Myocyte (in vitro differentiated cells): ENCODE data around the gene TFR2. TPM values are rescaled to one million over a fixed set of nuclear protein-coding genes. Genes with fewer than 3 reads are reported as not detected.
A peak's percentile ranks its signal among the peaks of the same experiment; 100 is the strongest.

Experiments
- DNase-seq: peaks from one replicate; pipeline ENCODE4 v3.0.0-alpha.2; 2012; ENCODE audit warnings: low read depth
- total RNA-seq: library from RNA; depleted of rRNA; stranded (reverse); fragments of >200 nt; gene quantifications from 2 replicates; pipeline ENCODE4 v1.2.3, GENCODE V29; 2014

The TFR2 gene
- total RNA-seq, 1 donor from 2014 or later = not detected

DNA sequence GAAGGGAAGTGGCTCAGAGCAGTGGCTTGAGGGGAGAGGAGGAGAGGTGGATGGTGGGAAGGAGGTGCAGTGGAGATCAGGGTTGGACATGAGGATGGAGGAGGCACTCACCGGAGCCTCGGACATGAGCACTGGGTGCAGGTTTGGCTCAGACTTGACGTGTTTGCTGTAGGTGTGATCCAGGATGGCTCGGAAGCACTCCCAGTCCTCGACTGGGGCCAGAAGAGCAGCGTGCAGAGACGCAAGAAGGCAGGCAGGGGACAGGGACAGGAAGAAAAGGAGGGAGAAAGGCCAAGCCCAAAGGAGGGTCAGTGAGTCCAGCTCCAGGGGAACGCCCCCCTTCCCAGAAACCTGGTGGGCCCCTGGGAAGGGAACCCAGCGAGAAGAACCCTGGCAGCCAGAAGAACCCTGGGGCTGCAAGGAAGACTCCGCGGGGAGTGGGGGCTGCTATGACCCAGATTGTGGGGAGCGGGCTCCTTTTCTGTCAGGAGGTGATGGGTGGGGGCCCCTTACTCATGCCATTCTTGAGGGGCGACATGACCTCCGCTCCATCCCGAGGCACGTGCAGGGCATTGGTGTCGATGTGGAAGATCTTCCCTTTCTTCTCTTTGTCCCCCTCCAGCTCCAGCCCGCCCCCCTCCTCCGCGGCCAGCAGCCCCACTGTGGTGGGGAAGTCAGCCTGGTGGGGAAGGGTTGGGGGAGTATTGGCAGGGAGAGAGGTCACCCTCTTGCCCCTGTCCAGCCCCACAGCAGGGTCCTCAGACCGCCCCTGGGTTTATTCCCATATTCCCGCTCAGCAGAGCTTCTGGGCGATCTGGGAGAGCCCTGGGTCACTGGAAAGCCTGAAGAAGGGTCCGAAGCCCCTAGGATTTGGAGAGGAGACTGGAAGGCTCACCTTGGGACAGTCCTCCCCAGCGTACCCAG is 13.8 kb upstream of the TFR2 start:
- DNase-seq = no peak

DNA sequence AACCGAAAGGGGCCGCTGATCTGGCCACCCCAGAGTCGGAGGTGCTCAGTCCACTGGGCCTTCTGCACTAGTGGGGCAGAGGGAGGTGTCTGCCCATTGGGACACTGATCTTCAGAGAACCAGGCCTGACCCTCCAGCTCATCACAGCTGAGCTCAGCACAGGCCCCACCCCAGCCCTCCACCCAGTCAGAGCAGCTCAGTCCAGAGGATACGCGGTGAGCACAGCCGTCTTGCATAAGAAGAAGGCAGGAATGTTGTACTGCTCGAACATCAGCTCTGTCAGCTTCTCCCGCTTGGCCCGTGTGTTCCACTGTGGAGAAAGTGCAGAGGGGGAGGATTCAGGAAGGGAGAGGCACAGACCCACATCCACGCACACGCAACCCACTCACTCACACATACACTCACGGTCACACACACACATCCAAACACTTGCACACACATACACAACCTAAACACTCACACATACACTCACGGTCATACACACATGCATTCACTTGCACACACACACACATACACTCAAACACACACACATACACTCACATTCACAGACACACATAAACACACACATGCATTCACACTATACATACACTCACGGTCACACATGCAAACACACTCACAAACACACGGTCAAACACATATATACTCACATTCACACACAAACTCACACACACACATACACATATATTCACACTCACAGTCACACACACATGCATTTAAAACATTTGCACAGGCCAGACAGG is 8.6 kb upstream of the TFR2 start:
- no peak for DNase-seq

DNA sequence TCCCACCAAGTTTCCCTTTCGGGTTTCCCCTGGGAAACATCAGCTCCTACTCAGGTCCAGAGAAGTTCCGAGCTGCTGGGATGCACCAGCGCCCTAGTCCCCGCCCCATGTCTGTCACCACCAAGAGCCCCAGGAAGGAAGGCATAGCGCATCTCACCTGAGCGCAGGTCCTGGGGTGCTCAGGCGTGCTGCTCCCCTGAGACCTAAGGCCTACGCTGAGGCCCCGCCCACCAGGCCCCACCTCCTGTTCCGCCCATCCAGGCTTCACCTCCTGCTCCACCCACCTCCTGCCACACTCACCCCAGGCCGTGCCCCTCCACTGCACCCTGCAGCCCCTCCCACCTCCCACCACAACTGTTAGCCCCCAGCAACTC is 1.2 kb upstream of the TFR2 start:
- DNase-seq = no peak

DNA sequence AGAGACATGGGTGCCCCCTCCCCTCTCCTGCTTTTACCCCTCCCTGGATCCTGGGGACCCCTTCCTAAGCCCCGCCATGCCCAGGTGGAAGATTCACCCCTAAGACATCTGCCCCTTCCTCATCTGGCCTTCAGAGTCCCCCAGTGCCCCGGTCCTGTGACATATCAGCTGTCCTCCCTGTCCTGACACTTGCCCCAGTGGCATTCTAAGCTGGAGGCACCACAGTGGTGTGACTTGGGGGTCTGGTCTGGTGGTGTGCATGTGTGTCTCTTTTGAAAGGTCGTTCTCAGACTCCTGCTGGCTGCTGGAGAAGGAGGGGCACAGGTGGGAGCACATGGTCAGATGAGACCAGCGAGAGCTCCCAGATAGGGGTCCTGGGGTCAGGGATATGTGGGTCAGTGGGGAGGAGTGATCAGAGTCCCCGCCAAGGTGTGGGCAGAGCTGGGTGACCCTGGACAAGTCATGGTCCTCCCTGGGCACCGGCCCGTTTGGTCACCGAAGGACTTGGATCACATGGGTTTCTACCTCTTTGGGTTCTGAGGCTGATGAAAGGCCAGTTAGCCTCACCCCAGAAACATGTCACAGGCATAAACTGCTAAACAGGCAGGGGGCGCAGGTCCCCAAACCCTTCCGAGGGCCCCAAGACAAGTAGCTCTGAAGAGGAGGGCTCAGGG is 645 bp upstream of the TFR2 start:
- DNase-seq = no peak

DNA sequence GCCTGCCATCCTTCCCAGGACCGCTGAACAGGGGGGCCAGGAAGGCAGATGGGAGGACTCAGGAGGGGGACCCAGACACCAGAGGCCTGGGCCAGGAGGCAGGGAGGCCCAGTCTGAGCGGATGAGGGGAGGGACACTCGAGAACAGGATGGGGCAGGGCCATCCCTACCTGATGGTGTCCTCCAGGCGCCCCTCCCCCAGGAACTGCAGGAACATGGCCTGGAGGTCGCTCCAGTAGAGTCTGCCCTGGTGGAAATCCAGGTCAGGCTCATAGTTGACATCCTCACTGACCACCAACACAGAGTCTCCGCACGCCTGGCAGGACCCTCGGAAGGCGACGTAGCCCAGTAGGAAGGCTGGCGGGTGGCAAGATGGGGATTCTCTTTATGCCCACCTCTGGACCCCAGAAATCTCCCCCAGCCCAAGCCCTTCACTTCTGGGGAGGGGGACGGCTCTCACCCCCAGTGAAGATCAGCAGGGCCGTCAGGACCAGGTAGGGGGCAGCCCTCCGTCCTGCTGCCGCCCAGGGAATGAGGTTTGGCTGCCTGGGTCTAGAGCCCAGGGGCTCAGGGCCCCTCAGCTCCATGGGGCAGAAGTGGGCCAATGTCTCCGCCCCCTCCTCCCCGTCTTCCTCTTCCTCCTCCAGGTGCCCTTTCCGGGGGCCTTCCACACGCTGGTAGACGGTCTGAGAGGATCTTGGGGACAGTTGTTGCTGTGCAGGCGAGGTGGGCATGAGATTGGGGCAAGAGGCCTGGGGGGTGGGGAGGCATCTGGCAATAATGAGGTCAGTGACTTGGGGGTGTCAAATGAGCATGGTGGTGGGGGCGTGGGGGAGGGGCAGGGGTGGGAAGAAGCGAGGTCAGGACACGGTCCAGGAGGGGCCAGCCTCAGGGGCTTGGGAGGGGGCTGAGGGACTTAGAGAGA is 573 bp downstream of the TFR2 start:
- DNase-seq = no peak

DNA sequence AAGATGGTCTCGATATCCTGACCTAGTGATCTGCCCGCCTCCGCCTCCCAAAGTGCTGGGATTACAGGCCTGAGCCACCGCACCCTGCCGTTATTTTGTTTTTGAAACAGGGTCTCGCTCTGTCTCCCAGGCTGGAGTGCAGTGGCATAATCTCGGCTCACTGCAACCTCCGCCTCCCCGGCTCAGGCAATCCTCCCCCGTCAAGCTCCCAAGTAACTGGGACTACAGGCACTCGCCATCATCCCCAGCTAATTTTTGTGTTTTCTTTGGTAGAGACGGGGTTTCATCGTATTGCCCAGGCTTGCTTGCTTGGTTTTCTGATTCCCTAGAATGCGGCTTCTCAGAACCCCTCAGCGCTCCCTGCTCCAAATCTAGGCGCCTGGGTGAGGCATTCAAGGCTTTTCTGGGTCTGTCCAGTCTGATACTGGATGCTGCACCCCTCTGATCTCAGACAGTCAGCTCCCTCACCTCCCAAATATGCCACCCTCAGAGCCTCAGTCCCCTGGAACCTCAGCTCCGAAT is 1.3 kb downstream of the TFR2 start:
- DNase-seq = no peak

DNA sequence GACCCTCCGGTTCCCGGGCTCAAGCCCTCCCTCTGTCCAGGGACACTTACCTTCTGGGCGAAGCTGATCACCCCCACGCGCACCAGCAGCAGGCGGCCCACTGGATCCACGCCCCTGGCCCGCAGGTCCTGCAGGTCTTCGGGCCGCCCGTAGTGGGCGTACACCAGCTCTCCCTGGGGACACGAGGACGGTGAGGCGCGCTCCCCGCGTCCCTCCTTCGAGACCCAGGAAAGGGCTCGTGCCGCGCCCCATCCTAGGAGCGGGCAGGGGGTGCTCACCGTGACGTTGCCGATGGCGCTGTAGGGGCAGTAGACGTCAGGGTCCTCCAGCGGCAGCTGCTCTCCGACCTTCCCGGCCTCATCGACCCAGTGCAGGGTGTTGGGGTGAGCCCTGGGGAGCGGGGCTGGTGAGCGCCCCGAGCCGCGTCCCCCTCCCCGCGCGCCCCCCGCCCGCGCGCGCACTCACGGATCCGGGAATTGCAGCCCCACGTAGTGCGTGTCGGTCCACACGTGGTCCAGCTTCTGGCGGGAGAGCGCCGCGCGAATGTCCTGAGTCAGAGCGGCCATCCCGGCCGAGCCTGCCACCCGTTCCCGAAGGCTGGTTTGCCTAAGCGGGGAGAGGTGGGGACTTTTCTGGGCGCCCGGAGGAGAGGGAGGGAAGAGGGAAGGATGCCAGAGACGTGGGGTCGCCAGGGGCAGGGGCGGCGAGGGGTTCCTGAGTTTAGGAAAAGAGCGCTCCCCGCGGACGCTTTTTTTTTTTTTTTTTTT is 8.2 kb downstream of the TFR2 start:
- DNase-seq = no peak

DNA sequence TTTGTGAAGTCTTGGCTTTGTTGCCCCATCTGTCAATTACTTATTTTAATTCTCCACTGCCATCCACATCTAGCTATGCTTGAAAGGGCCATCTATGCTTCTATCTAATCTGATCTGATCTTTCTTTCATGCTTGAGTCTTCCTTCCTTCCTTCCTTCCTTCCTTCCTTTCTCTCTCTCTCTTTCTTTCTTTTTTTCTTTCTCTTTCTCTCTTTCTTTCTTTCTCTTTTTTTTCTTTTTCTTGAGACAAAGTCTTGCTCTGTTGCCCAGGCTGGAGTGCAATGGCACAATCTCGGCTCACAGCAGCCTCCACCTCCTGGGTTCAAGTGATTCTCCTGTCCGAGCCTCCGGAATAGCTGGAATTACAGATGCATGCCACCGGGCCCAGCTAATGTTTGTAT is 11.3 kb downstream of the TFR2 start:
- DNase-seq = no peak

DNA sequence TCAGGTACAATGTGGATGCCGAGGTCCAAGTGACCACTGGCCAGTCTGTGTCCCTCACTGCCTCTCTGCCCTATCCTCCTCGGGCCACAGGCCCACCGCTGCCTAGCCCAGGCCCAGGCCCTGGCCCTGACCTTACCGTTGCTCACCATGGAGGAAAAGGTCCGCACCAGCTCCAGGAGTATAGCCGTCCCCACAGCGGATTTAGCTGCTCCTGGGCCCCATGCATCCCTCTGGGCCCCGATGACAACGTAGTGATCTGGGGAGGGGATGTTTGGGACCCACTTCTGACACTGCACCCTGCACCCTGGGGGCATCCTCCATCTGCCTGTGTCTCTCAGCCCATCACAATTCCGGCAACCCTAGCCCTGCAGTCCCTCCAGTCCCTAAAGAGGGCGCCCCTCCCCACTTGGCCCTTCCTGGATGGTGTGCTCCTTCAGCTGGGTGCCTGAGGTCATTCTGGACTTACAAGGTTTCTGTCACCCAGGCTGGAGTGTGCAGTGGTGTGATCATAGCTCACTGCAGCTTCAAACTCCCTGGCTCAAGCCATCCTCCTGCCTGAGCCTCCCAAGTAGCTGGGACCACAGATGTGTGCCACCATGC is 12.1 kb downstream of the TFR2 start:
- DNase-seq = peak; percentile 18

DNA sequence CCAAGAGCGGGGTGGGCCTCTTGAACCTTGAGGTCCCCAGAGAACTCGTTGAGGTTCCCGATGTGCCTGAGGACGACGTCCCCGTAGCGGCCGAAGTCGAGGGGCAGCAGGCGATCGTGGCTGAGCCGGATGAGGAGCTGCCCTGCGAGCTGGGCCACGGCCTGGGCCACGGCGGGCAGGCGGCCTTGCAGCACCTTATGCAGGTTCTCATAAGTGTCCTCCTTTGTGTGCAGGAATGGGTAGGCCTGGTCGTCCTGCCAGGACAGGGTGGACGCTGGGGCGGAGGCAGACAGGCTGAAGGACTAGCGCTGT is 14.2 kb downstream of the TFR2 start:
- DNase-seq = no peak

DNA sequence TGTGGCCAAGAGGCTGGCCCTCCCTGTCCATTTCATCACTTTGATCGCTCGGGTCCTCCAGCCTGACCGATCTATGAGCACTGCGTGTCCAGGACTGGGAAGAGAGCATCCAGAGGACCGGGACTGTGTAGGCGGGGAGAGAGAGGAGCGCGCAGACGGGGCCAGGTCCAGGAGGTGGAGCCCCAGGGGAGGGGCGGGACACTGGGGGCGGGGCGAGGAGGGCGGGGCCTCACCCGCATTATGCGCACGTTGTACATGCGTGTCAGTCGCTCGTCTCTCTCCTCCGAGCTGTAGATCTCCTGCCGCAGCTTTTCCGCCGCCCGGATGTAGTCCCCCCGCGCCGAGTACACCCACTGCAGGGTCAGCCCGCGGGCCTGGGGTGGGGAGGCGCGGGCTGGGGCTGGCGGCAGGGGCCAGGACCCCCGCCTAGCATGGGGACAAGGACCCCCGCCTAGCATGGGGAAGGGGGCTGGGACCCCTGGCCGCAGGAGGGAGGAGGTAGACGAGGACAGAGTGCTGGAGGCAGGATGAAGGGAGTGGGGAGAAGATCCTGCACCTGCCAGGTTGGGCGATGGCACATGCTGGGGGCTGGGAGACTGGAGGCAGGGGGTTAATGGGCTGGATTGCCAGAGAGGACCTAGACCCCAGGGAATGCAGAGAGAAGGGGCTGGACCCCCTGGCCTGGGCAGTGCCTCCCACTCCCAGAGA is 14.7 kb downstream of the TFR2 start:
- no peak for DNase-seq

DNA sequence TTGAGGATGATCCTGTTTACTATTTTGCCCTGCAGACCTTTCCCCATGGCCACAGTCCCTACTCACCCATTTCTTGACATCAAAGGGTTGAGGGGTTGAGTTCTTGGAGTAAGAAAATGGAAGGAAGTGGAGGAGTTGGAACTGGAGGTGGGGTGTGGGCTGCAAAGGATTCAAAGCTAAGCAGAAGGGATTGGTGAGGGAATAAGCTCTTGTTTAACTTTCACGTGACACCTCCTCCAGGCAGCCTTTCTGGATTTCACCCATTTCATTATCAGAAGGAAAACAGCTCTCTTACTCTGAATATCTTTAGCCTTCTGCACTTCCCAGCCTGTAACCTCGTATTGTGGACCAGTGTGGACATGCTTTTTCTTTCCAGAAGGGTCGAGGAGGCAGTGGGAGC is 15.3 kb downstream of the TFR2 start:
- no peak for DNase-seq

DNA sequence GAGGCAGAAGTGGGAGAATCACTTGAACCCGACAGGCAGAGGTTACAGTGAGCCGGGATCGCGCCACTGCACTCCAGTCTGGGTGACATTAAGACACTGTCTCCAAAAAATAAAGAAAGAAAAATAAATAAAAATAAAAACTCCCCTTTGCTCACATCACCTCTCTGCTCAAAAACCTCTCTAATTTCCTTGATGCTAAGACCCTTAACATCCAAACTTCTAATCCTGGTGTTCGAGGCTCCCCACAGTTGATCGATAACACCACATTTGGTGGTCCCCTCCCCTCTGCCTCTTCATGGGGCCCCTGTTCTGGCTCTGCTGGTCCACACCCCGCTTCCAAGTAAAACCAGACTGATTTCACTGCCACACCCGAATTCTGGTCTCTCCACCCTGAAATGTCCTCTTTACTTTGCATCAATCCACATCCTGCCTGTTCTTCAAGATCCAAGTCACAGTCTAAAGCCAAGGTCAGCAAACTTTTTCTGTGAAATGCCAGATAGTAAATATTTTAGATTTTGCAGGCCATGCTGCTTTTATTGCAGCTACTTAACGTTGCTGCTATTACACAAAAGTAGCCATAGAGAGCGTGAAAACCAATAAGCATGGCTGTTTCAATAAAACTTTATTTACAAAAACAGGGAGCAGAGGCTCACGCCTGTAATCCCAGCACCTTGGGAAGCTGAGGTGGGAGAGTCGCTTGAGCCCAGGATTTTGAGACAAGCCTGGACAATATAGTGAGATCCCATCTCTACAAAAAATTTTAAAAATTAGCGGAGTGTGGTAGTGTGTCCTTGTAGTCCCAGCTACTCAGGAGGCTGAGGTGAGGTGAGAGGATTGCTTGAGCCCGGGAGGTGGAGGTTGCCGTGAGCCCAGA is 17.2 kb downstream of the TFR2 start:
- no peak for DNase-seq

DNA sequence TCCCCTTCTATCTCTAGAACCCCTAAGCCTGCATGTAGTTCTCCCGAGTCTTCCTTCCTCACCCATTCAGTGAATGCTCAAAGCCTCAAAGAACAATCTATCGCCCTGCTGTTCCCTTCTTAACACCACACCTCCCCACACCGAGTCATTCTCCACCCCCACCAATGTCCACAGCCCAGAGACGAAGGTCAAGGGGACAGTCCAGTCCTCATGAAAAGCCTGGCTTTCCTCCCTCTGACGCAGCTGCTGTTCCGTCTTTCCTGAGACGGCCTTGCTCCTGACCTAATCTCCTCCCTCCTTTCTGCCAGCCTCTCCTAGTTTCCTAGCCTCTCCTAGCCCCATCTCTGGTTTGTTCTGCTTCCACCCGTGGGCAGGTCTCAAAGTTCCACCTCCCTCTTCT is 19.8 kb downstream of the TFR2 start:
- no peak for DNase-seq

DNA sequence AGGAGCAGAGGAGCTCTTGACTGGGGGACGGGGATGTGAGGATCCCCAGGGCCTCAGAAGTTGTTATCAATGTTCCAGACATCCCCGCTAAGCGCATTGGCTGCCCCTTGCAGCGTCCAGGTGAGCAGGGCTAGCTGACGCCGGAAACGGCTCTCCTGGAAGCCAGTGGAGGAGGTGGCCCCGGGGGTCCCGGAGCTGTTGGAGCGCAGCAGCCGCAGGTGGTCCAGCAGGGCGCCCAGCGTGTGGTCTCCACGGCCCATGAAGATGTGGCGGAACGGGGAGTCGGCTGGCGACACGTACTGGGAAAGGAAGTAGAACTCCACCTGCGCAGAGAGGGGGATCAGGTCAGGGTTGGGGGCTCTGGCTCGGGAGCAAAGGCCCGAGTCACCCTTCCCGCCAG is 20.5 kb downstream of the TFR2 start:
- DNase-seq = no peak

DNA sequence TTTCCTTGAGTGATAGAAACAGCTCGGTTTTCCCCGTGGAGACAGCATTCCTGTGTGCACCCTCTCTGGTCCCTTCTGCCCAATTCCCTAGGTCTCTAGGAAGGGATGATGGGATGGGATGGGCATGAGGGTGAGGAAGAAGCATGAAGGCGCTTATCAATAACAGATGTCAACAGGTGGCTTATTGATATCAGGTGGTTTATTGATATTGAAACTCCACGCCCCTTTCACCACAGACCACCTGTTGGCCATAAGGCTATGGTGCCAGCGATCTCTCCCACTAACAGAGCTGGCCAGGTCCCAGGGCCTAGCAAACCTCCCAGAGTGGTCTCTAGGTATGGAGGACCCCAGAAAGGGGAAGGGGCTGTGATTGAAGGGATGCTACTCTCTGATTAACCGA is 21.1 kb downstream of the TFR2 start:
- DNase-seq = no peak

DNA sequence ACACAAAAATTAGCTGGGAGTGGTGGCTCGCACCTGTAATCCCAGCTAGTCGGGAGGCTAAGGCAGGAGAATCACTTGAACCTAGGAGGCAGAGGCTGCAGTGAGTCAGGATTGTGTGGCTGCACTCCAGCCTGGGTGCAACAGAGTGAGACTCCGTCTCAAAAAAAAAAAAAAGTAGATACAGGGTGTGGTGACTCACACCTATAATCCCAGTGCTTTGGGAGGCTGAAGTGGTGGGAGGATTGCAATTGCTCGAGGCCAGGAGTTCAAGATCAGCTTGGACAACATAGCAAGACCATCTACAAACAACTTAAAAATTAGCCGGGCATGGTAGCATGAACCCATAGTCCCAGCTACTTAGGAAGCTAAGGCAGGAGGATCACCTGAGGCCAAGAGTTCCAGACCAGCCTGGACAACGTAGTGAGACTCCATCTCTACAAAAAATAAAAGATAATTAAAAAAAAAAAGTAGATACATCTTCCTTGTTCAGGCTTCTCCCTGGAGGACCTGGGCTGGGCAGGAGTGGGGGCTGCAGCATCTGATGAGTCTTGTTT is 27.0 kb downstream of the TFR2 start:
- DNase-seq = no peak
